ENCODE data around the gene ABHD18.
"Not testable (repeated sequence)": the region's sequence is repeated elsewhere in the genome, so short reads cannot be mapped to it uniquely, and the experiment has no call there.

The ABHD18 gene

DNA sequence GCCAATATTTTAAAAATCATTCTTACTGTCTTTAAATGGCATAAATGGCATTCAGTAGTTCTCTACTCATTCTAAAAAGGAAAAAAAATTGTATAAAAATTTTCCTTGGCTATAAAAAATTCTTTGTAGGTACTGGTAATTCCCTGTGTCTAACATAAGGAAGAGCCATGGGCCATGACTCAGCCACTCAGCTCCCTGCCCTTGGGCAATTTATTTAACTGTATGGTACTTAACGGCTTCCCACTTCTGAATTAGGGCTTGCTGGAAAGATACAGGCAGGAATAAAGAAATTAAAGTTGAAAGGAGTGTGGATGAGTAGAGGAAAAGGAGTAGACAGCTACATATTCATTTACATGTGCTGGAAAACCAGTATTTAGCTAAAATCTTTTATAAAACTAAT lies 30.6 kb downstream of the ABHD18 start:
- DNase-seq: no peak

- DNase-seq: not testable (repeated sequence)
Measured at GRCh38 chr4:127996521-127996920, 31.3 kb downstream of the ABHD18 start.

- DNase-seq: peak; percentile 39
Measured at GRCh38 chr4:127997534-127998388, 32.6 kb downstream of the ABHD18 start.

DNA sequence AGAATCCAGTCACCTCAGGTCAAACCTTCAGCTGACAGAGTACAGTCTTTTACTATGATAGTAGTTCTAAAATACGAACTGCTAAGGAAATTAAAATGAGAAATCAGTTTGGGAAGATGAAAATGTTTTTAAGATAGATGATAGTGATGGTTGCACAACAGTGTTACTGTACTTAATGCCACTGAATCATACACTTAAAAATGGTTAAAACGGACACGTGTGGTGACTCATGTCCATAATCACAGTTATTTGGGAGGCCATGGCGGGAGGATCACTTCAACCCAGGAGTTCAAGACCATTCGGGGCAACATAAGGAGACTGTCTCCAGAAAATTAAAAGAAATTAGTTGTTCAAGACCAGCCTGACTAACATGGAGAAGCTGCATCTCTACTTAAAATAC lies 41.4 kb downstream of the ABHD18 start:
- DNase-seq: no peak

DNA sequence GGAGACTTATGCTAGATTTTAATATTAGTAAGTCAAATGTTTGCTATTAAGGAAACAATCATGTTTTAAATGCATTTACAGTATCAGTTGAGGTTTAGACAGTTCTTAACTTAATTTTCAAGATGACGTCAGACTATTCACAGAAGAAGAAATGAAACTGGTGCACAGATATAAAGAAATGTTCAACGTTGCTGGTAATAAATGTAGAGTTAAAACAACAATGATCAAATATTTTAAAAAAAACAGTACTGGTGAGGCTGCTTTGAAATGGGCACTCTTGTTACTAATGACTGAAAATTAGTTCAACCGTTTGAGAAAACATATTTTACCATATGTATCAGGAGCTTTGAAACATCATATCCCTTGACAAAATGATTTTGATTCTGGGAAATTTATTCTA lies 44.2 kb downstream of the ABHD18 start:
- no peak for DNase-seq

- DNase-seq: no peak
Measured at GRCh38 chr4:128025319-128025718, 60.1 kb downstream of the ABHD18 start.

DNA sequence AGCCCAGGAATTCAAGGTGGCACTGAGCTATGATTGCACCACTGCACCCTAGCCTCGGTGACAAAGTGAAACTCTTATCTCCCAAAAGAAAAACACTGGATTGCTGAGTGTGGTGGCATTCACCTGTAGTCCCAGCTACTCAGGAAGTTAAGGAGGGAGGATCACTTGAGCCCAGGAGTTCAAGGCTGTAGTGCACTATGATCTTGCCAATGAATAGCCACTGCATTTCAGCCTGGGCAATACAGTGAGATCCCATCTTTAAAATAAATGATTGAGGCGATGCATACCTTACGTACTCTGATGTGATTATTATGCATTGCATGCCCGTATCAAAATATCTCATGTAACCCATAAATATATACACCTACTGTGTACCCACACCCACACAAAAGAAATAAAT lies 64.7 kb downstream of the ABHD18 start:
- no peak for DNase-seq

- no peak for DNase-seq
Measured at GRCh38 chr4:128031756-128032384, 66.7 kb downstream of the ABHD18 start.

DNA sequence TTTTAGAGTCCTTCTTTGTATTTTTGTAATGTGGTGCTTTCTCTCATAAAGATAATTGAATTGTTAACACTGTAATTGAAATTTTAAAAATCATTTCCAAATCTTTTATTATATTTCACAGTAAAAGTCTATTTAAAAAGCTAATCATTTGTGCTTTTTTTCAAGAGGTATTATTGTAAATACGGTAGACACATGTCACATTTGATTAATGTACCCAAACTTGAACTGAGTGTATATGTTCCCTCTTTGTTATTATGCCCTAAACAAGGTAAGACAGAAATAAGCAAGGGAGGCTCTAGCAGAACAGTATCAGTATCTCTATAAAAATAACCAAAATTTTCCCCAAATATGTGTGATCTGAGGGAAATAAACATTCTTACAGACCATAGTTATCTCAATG lies 74.4 kb downstream of the ABHD18 start:
- no peak for DNase-seq

- DNase-seq: not testable (repeated sequence)
Measured at GRCh38 chr4:128047019-128047418, 81.8 kb downstream of the ABHD18 start.

DNA sequence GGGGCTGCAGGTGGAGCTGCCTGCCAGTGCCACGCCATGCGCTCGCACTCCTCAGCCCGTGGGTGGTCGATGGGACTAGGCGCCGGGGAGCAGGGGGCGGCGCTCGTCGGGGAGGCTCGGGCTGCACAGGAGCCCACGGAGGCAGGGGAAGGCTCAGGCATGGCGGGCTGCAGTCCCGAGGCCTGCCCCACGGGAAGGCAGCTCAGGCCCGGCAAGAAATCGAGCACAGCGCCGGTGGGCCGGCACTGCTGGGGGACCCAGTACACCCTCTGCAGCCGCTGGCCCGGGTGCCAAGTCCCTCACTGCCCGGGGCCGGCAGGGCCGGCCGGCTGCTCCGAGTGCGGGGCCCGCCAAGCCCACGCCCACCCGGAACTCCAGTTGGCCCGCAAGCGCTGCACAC lies 82.3 kb downstream of the ABHD18 start:
- not testable (repeated sequence) for DNase-seq

DNA sequence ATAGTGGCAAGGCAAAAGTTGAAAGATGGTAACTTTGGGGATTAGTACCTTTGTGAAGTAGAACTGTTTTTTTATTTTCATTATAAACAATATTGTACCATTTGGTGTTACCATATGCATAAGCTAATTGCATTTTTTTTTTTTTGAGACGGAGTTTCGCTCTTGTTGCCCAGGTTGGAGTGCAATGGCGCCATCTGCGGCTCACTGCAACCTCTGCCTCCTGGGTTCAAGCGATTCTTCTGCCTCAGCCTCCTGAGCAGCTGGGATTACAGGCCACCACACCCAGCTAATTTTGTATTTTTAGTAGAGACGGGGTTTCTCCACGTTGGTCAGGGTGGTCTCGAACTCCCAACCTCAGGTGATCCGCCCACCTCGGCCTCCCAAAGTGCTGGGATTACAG lies 86.0 kb downstream of the ABHD18 start:
- DNase-seq: not testable (repeated sequence)

DNA sequence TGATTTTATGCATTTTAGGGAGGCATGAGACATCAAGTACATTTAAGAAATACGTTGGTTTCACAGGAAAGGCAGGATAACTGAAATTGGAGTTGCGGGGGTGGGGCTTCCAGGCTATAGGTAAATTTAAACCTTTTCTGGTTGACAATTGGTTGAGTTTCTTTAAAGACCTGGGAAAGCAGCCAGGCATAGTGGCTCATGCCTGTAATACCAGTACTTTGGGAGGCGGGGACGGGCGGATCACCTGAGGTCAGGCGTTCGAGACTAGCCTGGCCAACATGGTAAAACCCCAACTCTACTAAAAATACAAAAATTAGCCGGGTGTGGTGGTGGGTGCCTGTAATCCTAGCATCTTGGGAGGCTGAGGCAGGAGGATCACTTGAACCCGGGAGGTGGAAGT lies 89.7 kb downstream of the ABHD18 start:
- not testable (repeated sequence) for DNase-seq

DNA sequence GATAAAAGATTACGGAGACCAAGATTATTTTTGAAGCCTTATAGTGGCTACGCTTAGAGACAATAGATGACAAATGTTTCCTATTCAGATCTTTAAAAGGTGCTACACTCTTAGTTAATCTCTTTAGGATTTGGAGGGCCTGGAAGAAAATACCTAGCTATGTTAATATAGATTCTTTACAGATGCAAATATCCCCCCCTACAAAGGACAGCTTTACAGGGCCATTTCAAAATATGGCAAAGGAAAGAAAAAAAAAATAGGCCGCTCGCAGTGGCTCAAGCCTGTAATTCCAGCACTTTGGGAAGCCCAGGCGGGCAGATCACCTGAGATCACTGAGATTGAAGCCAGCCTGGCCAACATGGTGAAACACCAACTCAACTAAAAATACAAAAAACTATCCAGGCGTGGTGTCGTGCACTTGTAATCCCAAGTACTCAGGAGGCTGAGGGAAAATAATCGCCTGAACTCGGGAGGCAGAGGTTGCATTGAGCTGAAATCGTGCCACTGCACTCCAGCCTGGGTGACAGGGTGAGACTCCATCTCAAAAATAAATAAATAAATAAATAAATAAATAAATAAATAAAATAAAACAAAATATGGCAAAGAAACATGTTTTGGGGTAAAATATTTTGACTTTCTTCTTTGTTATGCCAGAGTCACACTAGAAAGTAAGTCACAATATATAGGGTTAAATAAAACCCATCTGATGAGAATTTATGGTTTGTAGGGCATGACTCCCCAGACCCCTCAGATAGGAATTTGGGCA lies 90.4 kb downstream of the ABHD18 start:
- not testable (repeated sequence) for DNase-seq

DNA sequence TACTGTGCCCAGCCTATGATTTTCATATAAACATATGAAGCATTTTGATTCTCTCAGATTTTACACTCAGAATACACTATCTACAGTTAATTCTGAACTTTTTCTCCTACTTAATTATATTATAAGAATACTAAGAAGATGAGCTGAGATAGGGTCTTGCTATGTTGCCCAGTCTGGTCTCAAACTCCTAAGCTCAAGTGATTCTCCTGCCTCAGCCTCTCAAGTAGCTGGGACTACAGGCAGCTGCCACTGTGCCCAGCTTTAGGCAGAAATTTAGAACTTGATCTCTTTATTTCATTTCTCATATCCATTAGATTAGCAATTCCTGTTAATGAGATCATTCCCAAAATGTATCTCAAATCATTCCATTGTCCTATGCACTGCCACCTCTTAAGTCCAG lies 91.2 kb downstream of the ABHD18 start:
- DNase-seq: no peak

GRCh38 chr4:128060121-128060698 lies 95.0 kb downstream of the ABHD18 start:
- DNase-seq: no peak

DNA sequence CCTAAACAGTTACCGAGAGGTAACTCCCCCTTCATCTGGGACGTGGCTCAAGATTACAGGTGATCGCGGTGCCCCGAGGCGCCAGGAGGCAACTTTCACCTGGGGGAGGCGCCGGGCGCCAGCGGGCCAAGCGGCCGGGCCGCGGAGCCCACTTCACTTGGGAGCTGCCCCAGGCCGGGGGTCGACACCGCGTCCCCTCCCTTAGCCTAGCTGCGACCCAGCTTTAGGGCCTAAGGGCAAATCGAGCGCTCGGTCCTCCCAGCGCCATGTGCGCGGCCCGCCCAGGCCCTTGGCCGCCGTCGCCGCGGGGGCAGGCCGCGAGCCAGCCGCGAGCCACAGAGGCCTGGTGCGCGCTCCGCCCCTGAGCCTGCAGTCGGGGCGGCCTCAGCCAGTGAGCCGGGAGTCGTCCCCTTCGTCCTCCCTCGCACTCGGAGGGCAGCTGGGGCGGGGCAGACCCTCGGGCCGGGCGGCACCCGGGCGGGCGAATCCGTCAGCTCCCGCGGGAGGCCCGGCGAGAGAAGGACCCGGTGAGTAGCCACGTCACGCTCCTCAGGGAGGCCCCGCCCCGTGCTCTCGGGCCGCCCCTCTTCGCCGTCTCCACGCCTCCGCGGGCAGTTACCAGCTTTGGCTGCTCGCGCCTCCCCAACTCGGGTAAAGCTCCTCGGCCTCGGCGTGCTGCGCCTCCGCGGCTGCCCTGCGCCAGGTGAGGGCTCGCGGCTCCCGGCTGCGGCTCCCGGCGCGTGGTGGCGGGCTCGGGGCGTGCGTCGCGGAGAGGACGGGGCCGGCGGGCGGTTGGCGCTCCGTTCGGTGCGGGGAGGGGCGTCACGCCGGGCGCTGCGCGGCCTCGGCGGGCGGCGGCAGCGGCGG lies 95.7 kb downstream of the ABHD18 start, which contains the start of gene LARP1B:
Gene LARP1B, plus strand, starts transcription at position 614 of the 867 bp plus-strand sequence. CDS start 13,640 bp downstream, outside the sequence.
- DNase-seq: peak; percentile 95

DNA sequence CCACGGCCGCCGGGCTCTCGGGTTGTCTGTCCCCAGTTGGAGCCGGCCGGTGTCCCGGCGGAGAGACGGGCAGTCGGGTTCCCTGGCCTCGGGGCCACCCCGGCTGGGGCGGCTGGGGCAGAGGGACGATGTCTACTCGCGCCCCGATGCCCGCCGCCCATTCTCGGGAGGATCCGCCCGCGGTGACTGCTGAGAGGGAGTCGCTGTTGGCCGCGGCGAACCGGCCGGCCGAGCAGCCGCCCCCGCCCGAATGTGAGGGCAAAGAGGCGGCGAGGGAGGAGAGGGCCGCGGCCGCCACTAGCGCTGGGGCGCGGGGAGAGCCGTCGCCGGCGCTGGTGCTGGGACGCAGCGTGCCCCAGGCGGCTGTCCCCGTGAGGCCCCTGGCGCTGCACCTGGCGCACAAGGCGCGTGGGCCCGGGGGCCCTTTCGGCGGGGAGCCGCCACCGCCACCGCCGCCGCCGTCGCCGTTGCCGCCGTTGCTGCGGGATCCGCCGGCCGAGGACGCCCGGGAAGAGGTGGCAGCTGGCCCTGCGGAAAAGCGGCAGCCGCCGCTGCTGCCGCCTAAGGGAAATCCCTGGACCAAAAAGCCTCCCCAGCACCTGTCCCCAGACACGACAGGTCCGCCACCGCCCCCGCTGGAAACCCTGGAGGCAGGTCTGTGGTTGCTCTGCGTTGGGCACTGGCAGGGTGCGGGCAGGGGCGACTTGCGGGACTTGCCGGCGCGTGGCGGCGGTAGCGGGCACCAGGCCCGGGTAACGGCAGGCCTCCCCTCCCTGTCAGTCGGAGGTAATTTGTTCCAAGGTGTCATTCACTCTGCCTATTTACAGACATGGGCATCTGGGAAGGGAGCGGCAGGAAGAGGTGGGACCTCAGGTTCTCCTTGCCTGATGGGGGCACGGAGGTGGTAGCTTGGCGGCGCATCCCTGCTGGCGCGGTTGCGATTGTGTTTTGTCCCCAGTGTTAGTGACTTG lies 96.6 kb downstream of the ABHD18 start:
- DNase-seq: peak; percentile 78

DNA sequence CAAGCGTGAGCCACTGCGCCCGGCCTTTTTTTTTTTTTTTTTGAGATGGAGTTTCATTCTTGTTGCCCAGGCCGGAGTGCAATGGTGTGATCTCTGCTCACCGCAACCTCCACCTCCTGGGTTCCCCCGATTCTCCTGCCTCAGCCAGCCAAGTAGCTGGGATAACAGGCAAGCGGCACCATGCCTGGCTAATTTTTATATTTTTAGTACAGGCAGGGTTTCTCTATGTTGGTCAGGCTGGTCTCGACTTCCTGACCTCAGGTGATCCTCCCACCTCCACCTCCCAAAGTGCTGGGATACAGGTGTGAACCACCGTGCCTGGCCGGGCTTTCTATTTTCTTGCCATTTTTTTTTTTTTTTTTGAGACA lies 101.2 kb downstream of the ABHD18 start:
- not testable (repeated sequence) for DNase-seq

GRCh38 chr4:128068918-128069317 lies 103.7 kb downstream of the ABHD18 start:
- DNase-seq: peak; percentile 9

GRCh38 chr4:128076464-128076863 lies 111.3 kb downstream of the ABHD18 start:
- no peak for DNase-seq

Data from stimulated activated CD4-positive, alpha-beta T cell treated with anti-CD3 and anti-CD28 coated beads, Interleukin-15, amount 100 ng/mL, for 24 hours (primary cell).